KMS-11 (cell line): ENCODE measurements around the gene CTSO.
"Not testable (repeated sequence)": the region's sequence is repeated elsewhere in the genome, so short reads cannot be mapped to it uniquely, and the experiment has no call there.

Experiments used
- H2AFZ ChIP-seq: fragments of 200-600 bp; sonication (generic); 2 replicates; pipeline ENCODE4 v1.6.1; 2016; ENCODE audit warnings: antibody characterized with exemption, mixed run types, low read depth
- H3K27ac ChIP-seq: fragments of 200-600 bp; sonication (generic); 2 replicates; pipeline ENCODE4 v1.6.1; 2016; ENCODE audit warnings: mild to moderate bottlenecking, mixed run types
- H3K27me3 ChIP-seq: fragments of 200-600 bp; sonication (generic); 2 replicates; pipeline ENCODE4 v1.6.1; 2017; ENCODE audit warnings: mild to moderate bottlenecking, low read depth, mixed run types, moderate library complexity; ENCODE audit not compliant: insufficient read depth
- H3K36me3 ChIP-seq: fragments of 200-600 bp; sonication (generic); 2 replicates; pipeline ENCODE4 v1.6.1; 2017; ENCODE audit warnings: mild to moderate bottlenecking, mixed run types; ENCODE audit not compliant: insufficient read depth
- H3K4me1 ChIP-seq: fragments of 200-600 bp; sonication (generic); 2 replicates; pipeline ENCODE4 v1.6.1; 2016; ENCODE audit warnings: mild to moderate bottlenecking, low read depth, mixed run types; ENCODE audit not compliant: poor library complexity, severe bottlenecking
- H3K4me2 ChIP-seq: fragments of 200-600 bp; sonication (generic); 2 replicates; pipeline ENCODE4 v1.7.0; 2016; ENCODE audit warnings: mild to moderate bottlenecking, mixed run types
- H3K4me3 ChIP-seq: fragments of 200-600 bp; sonication (generic); IDR thresholded peaks from 2 replicates; pipeline ENCODE4 v1.6.1; 2017; ENCODE audit warnings: low read depth, low read length, mixed read lengths; ENCODE audit not compliant: insufficient read depth
- H3K79me2 ChIP-seq: fragments of 200-600 bp; sonication (generic); 2 replicates; pipeline ENCODE4 v1.6.1; 2016; ENCODE audit warnings: low read depth, mixed run types; ENCODE audit not compliant: insufficient read depth
- H3K9ac ChIP-seq: fragments of 200-600 bp; sonication (generic); 2 replicates; pipeline ENCODE4 v1.6.1; 2016; ENCODE audit warnings: mild to moderate bottlenecking, mixed run types
- H4K20me1 ChIP-seq: fragments of 200-600 bp; sonication (generic); 2 replicates; pipeline ENCODE4 v1.6.1; 2016; ENCODE audit warnings: mild to moderate bottlenecking, mixed run types; ENCODE audit not compliant: insufficient read depth
- CTCF ChIP-seq: fragments of 200-600 bp; sonication (generic); conservative IDR thresholded peaks from 2 replicates; pipeline ENCODE4 v1.6.1; 2017; ENCODE audit warnings: low read depth, mild to moderate bottlenecking, antibody characterized with exemption, low read length, moderate library complexity, mixed read lengths

CTSO gene

GRCh38 chr4:155941820-155942219, 11.8 kb downstream of the CTSO start:
- Histone ChIP-seq H3K79me2 (no peaks in the 10 kb centered on the region), H3K27me3 (no peaks in the 10 kb centered on the region), H3K4me1 (no peaks in the 10 kb centered on the region), H3K27ac (no peak overlapping the region), H3K36me3 (no peaks in the 10 kb centered on the region), H2AFZ (no peak overlapping the region), H3K4me3 (no peak overlapping the region), H3K4me2 (no peak overlapping the region), H4K20me1 (no peaks in the 10 kb centered on the region), H3K9ac (no peak overlapping the region)
- no peak for TF ChIP-seq CTCF

GRCh38 chr4:155941085-155941790, 12.4 kb downstream of the CTSO start:
- TF ChIP-seq CTCF = no peak
- no peaks in the 10 kb centered on the region for H3K79me2 ChIP-seq
- no peaks in the 10 kb centered on the region for H4K20me1 ChIP-seq
- no peak overlapping the region for H3K4me2 ChIP-seq
- no peaks in the 10 kb centered on the region for H3K27me3 ChIP-seq
- no peaks in the 10 kb centered on the region for H3K4me1 ChIP-seq
- no peaks in the 10 kb centered on the region; the same call in 1 of the 2 replicates for H3K36me3 ChIP-seq
- H3K9ac ChIP-seq = no peak overlapping the region
- H2AFZ ChIP-seq = no peak overlapping the region
- H3K27ac ChIP-seq = no peak overlapping the region
- no peak overlapping the region for H3K4me3 ChIP-seq

- Histone ChIP-seq H3K27ac (no peak overlapping the region), H2AFZ (no peak overlapping the region), H3K9ac (no peak overlapping the region), H3K27me3 (no peaks in the 10 kb centered on the region), H3K4me2 (no peak overlapping the region), H4K20me1 (no peaks in the 10 kb centered on the region), H3K36me3 (no peaks in the 10 kb centered on the region; the same call in 1 of the 2 replicates), H3K79me2 (no peaks in the 10 kb centered on the region), H3K4me3 (no peak overlapping the region), H3K4me1 (no peaks in the 10 kb centered on the region)
- no peak for TF ChIP-seq CTCF
Measured at GRCh38 chr4:155935389-155935986, 18.2 kb downstream of the CTSO start.

- H3K9ac ChIP-seq, H3K36me3 ChIP-seq, H4K20me1 ChIP-seq, H3K4me3 ChIP-seq, H2AFZ ChIP-seq, H3K27me3 ChIP-seq, H3K27ac ChIP-seq, H3K79me2 ChIP-seq, H3K4me1 ChIP-seq, H3K4me2 ChIP-seq: not testable (repeated sequence)
Measured at GRCh38 chr4:155934634-155935033, 19.0 kb downstream of the CTSO start.

GRCh38 chr4:155931634-155932033, 22.0 kb downstream of the CTSO start:
- no peak overlapping the region for H2AFZ ChIP-seq
- no peak overlapping the region for H3K4me3 ChIP-seq
- H3K9ac ChIP-seq = no peak overlapping the region
- H3K36me3 ChIP-seq = no peaks in the 10 kb centered on the region; the same call in 1 of the 2 replicates
- no peak overlapping the region for H3K27ac ChIP-seq
- TF ChIP-seq CTCF = no peak
- no peaks in the 10 kb centered on the region for H3K27me3 ChIP-seq
- no peaks in the 10 kb centered on the region for H3K4me1 ChIP-seq
- H3K4me2 ChIP-seq = no peak overlapping the region
- H4K20me1 ChIP-seq = no peaks in the 10 kb centered on the region
- H3K79me2 ChIP-seq = no peaks in the 10 kb centered on the region
